GM12801 (cell line): ENCODE data around the gene KLHL7.

ENCODE experiments used
- TF ChIP-seq, protein P1 (sequence below): IDR thresholded peaks from one replicate; pipeline ENCODE4 v1.5.1; 2011; ENCODE audit warnings: control low read depth; ENCODE audit not compliant: insufficient read length; ENCODE audit errors: extremely low read depth

Gene KLHL7

DNA sequence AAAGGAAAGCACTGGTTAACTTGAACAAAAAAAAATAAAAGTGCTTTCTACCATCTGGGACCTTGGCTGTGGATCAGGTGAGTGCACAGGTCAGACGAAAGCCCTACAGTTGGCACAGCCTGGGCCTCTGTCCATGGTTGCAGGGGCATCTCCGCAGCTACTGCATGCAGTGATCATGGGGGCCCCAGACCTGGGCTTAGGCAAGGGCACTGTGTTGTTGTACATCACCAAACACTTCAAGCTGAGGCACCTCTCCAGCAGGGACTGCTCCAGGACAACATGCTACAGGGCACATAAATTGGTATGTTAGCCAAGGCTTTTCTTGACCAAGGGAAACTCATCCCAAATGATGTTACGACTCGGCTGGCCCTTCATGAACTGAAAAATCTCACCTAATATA lies 23.5 kb downstream of the KLHL7 start:
- TF ChIP-seq, protein P1, sequence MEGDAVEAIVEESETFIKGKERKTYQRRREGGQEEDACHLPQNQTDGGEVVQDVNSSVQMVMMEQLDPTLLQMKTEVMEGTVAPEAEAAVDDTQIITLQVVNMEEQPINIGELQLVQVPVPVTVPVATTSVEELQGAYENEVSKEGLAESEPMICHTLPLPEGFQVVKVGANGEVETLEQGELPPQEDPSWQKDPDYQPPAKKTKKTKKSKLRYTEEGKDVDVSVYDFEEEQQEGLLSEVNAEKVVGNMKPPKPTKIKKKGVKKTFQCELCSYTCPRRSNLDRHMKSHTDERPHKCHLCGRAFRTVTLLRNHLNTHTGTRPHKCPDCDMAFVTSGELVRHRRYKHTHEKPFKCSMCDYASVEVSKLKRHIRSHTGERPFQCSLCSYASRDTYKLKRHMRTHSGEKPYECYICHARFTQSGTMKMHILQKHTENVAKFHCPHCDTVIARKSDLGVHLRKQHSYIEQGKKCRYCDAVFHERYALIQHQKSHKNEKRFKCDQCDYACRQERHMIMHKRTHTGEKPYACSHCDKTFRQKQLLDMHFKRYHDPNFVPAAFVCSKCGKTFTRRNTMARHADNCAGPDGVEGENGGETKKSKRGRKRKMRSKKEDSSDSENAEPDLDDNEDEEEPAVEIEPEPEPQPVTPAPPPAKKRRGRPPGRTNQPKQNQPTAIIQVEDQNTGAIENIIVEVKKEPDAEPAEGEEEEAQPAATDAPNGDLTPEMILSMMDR: no peak

DNA sequence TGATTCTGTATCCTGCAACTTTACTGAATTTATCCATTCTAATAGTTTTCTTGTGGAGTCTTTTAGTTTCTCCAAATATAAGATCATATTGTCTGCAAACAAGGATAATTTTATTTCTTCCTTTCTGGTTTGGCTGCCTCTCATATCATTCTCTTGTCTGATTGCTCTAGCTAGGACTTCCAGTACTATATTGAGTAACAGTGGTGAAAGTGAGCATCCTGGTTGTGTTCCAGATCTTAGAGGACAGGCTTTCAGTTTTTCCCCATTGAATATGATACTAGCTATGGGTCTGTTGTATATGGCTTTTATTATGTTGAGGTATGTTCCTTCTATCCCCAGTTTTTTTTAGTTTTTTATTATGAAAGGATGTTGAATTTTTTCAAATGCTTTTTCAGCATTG lies 28.2 kb downstream of the KLHL7 start:
- TF ChIP-seq, protein P1: no peak

DNA sequence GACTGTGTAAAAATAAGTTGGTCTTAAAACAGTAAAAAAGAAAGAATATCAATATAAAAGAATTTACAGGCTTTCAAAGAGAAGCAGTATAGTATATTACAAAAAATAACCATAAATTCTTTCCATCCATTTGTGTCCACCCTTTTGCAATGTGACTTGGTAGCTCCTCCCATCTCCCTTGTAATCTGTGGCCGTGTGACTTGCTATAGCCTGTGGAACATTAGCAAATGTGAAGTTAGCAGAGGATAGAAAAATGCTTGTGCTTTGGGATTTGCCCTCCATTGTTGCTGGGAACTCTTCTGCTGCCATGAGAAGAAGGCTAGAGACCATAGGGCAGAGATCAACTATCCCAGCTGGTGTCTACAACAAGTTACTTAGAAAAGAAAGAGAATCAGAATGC lies 30.2 kb downstream of the KLHL7 start:
- TF ChIP-seq, protein P1: no peak

DNA sequence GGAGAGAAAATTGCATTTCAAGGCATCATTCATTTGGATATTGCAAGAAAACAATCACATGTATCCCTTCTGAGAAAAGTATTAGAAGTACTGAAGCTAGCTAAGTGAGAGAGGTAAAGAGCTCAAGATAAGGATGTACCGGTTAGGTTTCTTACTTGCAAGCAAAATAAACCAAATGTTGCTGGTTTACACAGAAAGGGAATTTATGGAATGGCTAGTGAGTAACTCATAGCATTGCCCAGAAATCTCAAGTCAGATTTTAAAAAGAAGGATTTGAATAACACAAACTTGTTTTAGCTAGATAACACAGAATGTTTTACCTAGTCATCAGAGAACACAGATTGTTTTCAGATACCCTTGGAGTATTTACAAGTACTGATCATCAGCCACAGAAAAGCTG lies 30.6 kb downstream of the KLHL7 start:
- TF ChIP-seq, protein P1: no peak

DNA sequence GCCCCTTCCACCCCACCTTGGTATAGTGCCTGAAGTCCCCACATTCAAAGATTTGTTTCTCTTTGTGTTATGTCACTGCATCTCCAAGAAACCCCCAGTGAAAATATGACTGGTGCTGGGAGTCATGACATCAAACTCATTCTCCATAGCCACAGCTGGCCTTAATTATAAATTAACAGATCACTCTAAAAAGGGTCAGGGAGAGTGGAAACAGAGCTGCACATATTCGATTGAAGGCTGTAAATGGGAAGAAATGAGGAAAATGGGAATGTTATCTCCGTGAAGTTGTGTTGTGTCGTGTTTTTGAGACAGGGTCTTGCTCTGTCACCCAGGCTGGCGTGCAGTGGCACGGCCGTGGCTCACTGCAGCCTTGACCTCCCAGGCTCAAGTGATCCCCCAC lies 52.1 kb downstream of the KLHL7 start:
- TF ChIP-seq, protein P1: no peak

DNA sequence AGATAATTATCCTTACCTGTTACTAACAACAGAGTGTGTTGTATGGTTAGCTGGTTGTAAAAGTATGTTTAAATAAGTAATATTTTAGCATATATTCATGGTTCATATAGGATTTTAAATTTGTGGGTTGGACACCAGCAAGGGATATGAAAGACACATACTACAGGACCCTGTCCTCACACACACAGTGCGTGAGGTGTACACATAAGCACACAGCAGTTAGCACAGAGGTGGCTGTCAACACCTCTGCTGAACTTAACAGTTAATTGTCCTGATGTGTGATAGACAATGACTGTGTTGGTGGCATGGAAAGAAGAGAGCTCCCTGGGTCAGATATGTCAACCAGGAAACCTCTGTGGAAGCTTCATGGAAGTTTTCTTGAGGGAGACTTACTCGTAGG lies 53.0 kb downstream of the KLHL7 start:
- TF ChIP-seq, protein P1: no peak

DNA sequence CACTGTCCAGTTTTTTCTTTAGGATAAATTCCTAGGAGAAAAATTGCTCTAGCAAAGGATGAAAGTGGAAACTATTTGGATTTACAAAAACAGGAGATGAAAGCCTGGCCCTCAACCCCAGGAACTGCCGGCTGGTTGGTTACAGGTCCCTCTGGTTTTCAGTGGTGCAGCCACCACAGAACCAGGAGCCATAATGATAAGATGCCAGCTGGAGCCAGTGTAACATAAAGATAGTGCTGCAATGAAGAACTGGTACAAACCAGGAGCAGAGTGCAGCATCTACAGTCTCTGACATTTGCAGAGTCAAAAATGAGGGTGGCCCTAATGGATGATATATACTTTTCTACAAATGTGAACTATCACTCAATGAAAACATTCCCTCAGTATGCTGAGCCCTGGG lies 55.9 kb downstream of the KLHL7 start:
- TF ChIP-seq, protein P1: no peak

DNA sequence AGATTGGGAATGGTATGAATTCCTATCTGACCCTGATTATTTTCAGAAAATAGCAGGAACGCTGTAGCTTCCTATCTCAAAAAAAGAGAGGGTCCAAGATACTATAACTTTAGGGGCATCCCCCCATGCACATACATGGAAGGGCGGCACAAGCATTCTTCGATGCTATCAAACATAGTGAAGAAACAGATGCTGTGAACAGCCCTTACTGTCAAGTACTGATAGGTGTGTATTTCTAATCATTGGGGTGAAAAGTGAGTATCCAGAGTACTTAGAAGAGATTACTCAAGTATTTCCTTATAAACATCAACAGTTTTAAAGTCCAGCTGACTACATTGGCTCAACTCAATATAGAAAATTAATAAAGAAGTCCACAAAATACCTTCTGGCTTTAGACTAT lies 59.3 kb downstream of the KLHL7 start:
- TF ChIP-seq, protein P1: no peak
